Activated CD8-positive, alpha-beta memory T cell treated with anti-CD3 and anti-CD28 coated beads for 24 hours (primary cell): Measurements from ENCODE around the gene KIF6.
"Not testable (repeated sequence)": the region's sequence is repeated elsewhere in the genome, so short reads cannot be mapped to it uniquely, and the experiment has no call there.

Source experiments
- DNase-seq: peaks from one replicate; pipeline ENCODE4 v3.0.0-alpha.2; 2020

KIF6 gene

GRCh38 chr6:39494998-39495397 lies 230.2 kb downstream of the KIF6 start:
- no peak for DNase-seq

GRCh38 chr6:39493777-39494176 lies 231.4 kb downstream of the KIF6 start:
- DNase-seq: no peak

- no peak for DNase-seq
Observed at GRCh38 chr6:39493174-39493573, 232.0 kb downstream of the KIF6 start.

GRCh38 chr6:39490108-39490507 lies 235.1 kb downstream of the KIF6 start:
- DNase-seq: no peak

- DNase-seq: no peak
Observed at GRCh38 chr6:39488255-39488879, 236.8 kb downstream of the KIF6 start.

- no peak for DNase-seq
Observed at GRCh38 chr6:39484276-39484675, 240.9 kb downstream of the KIF6 start.

GRCh38 chr6:39479819-39480218 lies 245.4 kb downstream of the KIF6 start:
- not testable (repeated sequence) for DNase-seq

- DNase-seq: no peak
Observed at GRCh38 chr6:39476670-39477069, 248.5 kb downstream of the KIF6 start.

- no peak for DNase-seq
Observed at GRCh38 chr6:39476151-39476550, 249.1 kb downstream of the KIF6 start.

- DNase-seq: no peak
Observed at GRCh38 chr6:39471954-39472659, 253.1 kb downstream of the KIF6 start.

GRCh38 chr6:39470506-39470905 lies 254.7 kb downstream of the KIF6 start:
- DNase-seq: no peak

- no peak for DNase-seq
Observed at GRCh38 chr6:39468385-39468784, 256.8 kb downstream of the KIF6 start.

GRCh38 chr6:39466631-39467030 lies 258.6 kb downstream of the KIF6 start:
- DNase-seq: no peak

GRCh38 chr6:39465539-39465938 lies 259.7 kb downstream of the KIF6 start:
- DNase-seq: no peak

GRCh38 chr6:39464067-39464466 lies 261.1 kb downstream of the KIF6 start:
- DNase-seq: no peak

GRCh38 chr6:39453956-39454524 lies 271.2 kb downstream of the KIF6 start:
- no peak for DNase-seq

- no peak for DNase-seq
Observed at GRCh38 chr6:39453241-39453640, 272.0 kb downstream of the KIF6 start.

GRCh38 chr6:39452306-39453145 lies 272.7 kb downstream of the KIF6 start:
- DNase-seq: no peak

GRCh38 chr6:39451831-39452230 lies 273.4 kb downstream of the KIF6 start:
- no peak for DNase-seq

- DNase-seq: no peak
Observed at GRCh38 chr6:39449022-39449421, 276.2 kb downstream of the KIF6 start.

- DNase-seq: no peak
Observed at GRCh38 chr6:39446909-39447308, 278.3 kb downstream of the KIF6 start.

GRCh38 chr6:39445667-39446066 lies 279.5 kb downstream of the KIF6 start:
- no peak for DNase-seq

- no peak for DNase-seq
Observed at GRCh38 chr6:39444479-39445019, 280.7 kb downstream of the KIF6 start.
